Measurements from ENCODE around the gene MC2R.
"Not testable (repeated sequence)": the region's sequence is repeated elsewhere in the genome, so short reads cannot be mapped to it uniquely, and the experiment has no call there.

GRCh38 chr18:13862898-13863297, 52.4 kb downstream of the MC2R start:
- not testable (repeated sequence) for TF ChIP-seq CTCF (IDR thresholded peaks at IDR 0.05; ENCODE audit: insufficient read depth, low read length, poor library complexity, severe bottlenecking); EZH2phosphoT487 (conservative IDR thresholded peaks at IDR 0.05; ENCODE audit: low read length)

All from SU-DHL-6 (cell line).